Measurements from ENCODE around the gene PLEKHG4B. TPM values are rescaled to one million over a fixed set of nuclear protein-coding genes. Genes with fewer than 3 reads are reported as not detected.

Gene PLEKHG4B
- total RNA-seq, 2 donors from 2014 or later = 8.9 to 14.4 TPM

DNA sequence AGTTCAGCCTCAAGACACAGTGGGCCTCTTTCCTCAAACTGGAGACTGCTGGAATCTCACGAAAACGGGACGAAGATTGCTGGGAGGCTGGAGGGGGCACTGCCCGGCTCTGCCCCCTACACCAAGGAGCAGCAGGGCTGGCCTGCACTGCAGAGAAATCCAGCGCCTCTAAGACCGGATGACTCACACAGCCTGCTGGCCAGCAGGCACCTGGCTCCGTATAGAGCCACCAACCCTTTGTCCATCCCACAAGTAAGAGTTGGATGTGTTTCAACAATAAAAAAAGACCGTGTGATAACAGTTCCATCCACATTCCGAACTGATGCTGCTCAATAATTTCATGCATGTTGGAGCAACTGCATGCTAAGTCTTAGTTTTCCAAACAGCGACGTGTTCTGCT, 114.4 kb downstream of the PLEKHG4B start:
- H3K36me3 ChIP-seq = no peaks in the 10 kb centered on the region
- 67% methylated on average over 11 of the region's 11 CpGs for WGBS

GRCh38 chr5:206927-207536, 115.1 kb downstream of the PLEKHG4B start:
- Histone ChIP-seq H3K36me3 (no peaks in the 10 kb centered on the region), H3K9me3 (no peaks in the 10 kb centered on the region), H3K4me3 (no peak overlapping the region), H3K27ac (no peak overlapping the region), H3K27me3 (replicated peaks; ENCODE audit: insufficient read depth) (no peaks in the 10 kb centered on the region), H3K4me1 (replicated peaks) (no peaks in the 10 kb centered on the region)
- DNase-seq (ENCODE audit: low spot score) = no peak
- no peak for TF ChIP-seq POLR2AphosphoS5 (IDR thresholded peaks at IDR 0.05)
- no peak for TF ChIP-seq POLR2A (IDR thresholded peaks at IDR 0.05)
- TF ChIP-seq, protein P1, sequence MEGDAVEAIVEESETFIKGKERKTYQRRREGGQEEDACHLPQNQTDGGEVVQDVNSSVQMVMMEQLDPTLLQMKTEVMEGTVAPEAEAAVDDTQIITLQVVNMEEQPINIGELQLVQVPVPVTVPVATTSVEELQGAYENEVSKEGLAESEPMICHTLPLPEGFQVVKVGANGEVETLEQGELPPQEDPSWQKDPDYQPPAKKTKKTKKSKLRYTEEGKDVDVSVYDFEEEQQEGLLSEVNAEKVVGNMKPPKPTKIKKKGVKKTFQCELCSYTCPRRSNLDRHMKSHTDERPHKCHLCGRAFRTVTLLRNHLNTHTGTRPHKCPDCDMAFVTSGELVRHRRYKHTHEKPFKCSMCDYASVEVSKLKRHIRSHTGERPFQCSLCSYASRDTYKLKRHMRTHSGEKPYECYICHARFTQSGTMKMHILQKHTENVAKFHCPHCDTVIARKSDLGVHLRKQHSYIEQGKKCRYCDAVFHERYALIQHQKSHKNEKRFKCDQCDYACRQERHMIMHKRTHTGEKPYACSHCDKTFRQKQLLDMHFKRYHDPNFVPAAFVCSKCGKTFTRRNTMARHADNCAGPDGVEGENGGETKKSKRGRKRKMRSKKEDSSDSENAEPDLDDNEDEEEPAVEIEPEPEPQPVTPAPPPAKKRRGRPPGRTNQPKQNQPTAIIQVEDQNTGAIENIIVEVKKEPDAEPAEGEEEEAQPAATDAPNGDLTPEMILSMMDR (IDR thresholded peaks at IDR 0.05) = no peak
- WGBS = 89% methylated on average over 8 of the region's 8 CpGs
- intact Hi-C loops (cut with DNase I) = no loop called here

More for the DNA sequence above, 114.4 kb downstream of the PLEKHG4B start:
- TF ChIP-seq POLR2A (IDR thresholded peaks at IDR 0.05) = no peak
- TF ChIP-seq, protein P1 (IDR thresholded peaks at IDR 0.05) = no peak
- TF ChIP-seq POLR2AphosphoS5 (IDR thresholded peaks at IDR 0.05) = no peak
- Histone ChIP-seq H3K9me3 (no peaks in the 10 kb centered on the region), H3K27ac (no peak overlapping the region), H3K4me1 (replicated peaks) (no peaks in the 10 kb centered on the region), H3K4me3 (no peak overlapping the region), H3K27me3 (replicated peaks; ENCODE audit: insufficient read depth) (no peaks in the 10 kb centered on the region)
- intact Hi-C loops (cut with DNase I) = no loop called here
- no peak for DNase-seq (ENCODE audit: low spot score)

DNA sequence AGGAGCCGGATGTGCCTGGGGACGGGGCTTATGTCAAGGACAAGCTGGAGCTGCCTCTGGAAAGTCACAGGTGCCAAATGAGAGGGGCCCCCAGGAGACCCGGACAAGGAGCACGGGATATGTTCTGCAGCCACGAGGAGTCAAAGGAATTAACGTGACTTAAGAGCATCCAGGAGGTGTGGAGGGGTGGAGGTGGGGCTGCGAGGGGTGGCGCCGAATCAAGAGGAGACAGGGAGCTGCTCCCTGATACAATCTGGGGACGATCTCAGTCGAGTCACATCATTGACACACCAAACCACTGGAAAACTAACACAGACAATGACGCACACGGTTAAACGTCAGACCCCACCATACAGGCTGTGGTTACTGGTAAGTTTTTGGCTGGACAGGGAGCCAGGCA, 115.6 kb downstream of the PLEKHG4B start:
- no peaks in the 10 kb centered on the region for H3K4me1 ChIP-seq (replicated peaks)
- H3K9me3 ChIP-seq = no peaks in the 10 kb centered on the region
- no peak overlapping the region for H3K4me3 ChIP-seq
- WGBS = 72% methylated on average over 14 of the region's 14 CpGs
- TF ChIP-seq POLR2AphosphoS5 (IDR thresholded peaks at IDR 0.05) = no peak
- no peak for TF ChIP-seq POLR2A (IDR thresholded peaks at IDR 0.05)
- TF ChIP-seq, protein P1 (IDR thresholded peaks at IDR 0.05) = no peak
- no peak overlapping the region for H3K27ac ChIP-seq
- H3K36me3 ChIP-seq = no peaks in the 10 kb centered on the region
- H3K27me3 ChIP-seq (replicated peaks; ENCODE audit: insufficient read depth) = no peaks in the 10 kb centered on the region
- intact Hi-C loops (cut with DNase I) = no loop called here
- DNase-seq (ENCODE audit: low spot score) = no peak

- Histone ChIP-seq H3K4me1 (replicated peaks) (no peaks in the 10 kb centered on the region), H3K27me3 (replicated peaks; ENCODE audit: insufficient read depth) (no peaks in the 10 kb centered on the region), H3K27ac (no peak overlapping the region), H3K36me3 (no peaks in the 10 kb centered on the region), H3K9me3 (no peaks in the 10 kb centered on the region), H3K4me3 (no peak overlapping the region)
- intact Hi-C loops (cut with DNase I) = no loop called here
- WGBS = 77% methylated on average over 13 of the region's 15 CpGs
- DNase-seq (ENCODE audit: low spot score) = no peak
- TF ChIP-seq POLR2AphosphoS5 (IDR thresholded peaks at IDR 0.05) (no peak), POLR2A (IDR thresholded peaks at IDR 0.05) (no peak)
- TF ChIP-seq, protein P1 (IDR thresholded peaks at IDR 0.05) = no peak
Observed at GRCh38 chr5:208449-209114, 116.6 kb downstream of the PLEKHG4B start.
